ENCODE data around the gene LAMB1.
"Not testable (repeated sequence)": the region's sequence is repeated elsewhere in the genome, so short reads cannot be mapped to it uniquely, and the experiment has no call there.

The LAMB1 gene

DNA sequence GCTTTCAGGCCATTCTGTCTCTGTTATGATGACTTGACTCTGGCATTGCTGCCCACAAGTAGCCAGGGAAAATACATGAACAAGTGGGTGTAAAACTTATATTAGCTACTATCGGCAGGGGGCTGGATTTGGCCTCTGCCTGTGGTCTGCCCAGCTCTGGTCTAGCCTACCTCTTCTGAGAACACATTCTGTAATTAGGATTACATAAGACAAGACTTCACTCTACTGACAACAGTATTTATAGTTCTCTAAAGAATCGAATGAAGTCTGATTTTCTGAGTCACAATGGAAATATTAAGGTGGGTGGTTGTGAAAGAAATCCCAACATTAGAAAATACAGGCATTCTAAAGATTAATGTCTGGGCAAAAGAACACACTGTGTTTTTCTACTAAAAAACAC is 56.5 kb downstream of the LAMB1 start:
- no peak for DNase-seq (ENCODE audit: low read depth)

- DNase-seq (ENCODE audit: low read depth) = no peak
These were observed 57.6 kb downstream of the LAMB1 start for GRCh38 chr7:107945332-107945731.

DNA sequence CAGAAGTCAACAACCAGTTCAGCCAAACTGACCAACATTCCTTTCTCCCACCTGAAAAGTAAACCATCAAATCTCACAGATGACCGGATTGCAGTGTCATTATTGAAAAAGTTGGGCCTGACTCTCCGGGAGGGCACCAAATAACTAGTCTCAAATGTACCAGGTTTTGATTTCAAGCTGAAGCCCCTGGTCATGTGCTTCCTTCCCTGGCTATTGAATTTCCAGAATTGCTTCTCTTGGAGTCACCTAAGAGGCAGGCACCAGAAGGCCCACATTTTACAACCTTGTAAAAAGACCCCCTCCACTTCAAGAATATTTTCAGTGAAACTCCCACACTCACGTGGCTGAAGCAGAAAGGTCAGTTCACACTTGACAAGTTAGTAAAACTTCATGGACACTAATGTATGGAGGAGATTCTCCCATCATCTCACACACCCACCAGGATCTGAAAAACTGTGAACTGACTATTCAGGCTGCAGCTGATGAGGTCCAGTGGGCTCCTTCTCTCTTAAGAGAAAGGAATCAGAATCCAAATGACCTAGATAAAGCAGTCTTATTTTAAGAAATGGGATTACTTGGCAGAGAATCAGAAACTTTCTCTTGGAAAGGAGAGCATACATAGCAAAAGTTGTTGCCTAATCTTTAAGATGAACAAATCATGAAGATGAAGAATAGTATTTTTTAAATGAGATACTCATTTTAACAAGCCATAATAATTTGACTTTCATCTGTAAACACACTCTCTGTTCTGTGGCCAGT is 58.4 kb downstream of the LAMB1 start:
- no peak for DNase-seq (ENCODE audit: low read depth)

GRCh38 chr7:107943018-107943417 is 59.9 kb downstream of the LAMB1 start:
- no peak for DNase-seq (ENCODE audit: low read depth)

- DNase-seq (ENCODE audit: low read depth) = no peak
These were observed 62.0 kb downstream of the LAMB1 start for GRCh38 chr7:107940951-107941350.

DNA sequence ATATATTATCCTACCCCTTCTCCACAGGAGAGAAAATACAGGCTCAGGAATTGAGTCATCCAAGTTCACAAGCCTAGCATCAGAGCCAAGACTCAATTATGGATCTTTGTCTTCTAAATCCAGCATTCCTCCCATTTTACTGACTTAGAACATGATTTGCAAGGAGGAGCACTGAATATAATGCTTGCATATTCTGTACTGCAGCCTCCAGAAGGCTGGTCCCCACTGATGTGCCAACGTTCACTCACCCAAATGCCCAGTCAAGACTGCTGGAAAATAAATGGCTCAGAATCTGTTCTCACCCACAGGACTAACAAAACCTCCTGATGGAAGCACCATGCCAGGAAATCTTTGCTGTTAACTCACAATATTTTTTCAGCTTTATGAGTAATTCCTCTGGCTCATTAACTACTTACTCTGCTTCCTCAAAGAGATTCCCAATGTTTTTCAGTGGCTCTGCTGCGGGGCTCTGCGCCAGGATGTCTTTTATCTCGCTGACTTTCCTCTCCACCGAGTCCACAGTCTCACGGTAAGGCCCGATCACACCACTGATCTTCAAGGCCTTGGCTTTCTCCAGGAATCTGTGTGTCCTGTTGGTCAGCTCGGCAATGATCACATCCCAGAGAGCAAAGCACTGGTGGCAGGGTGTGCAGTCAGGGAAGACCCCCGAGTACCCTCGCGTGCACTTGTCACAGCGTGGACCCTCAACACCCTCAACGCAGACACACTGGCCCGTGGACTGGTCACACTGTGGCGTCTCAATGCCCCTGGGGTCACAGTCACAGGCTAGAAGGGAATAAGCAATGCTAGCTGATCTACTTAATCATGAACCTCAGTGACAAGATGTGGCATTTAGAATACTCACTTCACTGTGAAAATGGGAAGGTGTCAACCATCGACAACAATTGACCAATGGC is 63.1 kb downstream of the LAMB1 start:
- DNase-seq (ENCODE audit: low read depth) = peak; percentile 81

- peak; percentile 80 for DNase-seq (ENCODE audit: low read depth)
These were observed 64.3 kb downstream of the LAMB1 start for GRCh38 chr7:107938456-107939250.

- no peak for DNase-seq (ENCODE audit: low read depth)
These were observed 65.4 kb downstream of the LAMB1 start for GRCh38 chr7:107937531-107937930.

- no peak for DNase-seq (ENCODE audit: low read depth)
These were observed 66.6 kb downstream of the LAMB1 start for GRCh38 chr7:107936312-107936711.

DNA sequence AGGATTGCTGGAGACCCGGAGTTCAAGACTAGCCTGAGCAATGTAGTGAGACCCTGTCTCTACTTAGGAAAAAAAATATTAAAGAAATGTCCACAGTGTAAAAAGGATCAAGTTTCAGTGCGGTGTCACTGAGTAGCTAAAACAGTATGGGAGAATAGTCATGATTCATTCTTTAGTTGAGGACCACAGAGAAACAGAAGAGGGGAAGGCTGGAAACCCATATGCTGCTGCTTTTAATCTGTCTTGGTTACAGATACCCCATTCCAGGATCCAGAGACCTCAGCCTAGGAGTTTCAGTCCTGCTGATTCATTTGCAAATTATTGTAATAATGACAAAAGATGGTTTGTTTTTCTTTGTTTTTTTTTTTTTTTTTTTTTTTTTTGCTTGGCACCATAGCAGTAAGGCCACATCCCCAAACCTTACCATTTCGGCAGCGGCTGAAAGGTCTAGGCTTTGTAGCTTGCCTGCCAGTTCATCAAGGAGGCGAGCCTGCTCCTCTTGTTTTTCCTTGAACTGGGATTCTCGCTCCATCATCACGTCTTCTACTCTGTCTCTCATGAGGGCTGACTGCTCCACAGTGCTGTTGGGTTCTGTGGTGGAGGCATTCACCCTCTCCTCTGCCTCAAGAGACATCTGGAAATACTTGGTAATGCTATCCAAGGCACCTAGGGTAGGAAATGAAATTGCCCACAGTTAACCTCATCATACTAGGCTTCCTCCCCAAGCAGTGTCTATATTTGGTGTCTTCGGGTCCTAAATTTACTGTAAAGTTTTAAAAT is 67.8 kb downstream of the LAMB1 start:
- DNase-seq (ENCODE audit: low read depth) = peak; percentile 90

DNA sequence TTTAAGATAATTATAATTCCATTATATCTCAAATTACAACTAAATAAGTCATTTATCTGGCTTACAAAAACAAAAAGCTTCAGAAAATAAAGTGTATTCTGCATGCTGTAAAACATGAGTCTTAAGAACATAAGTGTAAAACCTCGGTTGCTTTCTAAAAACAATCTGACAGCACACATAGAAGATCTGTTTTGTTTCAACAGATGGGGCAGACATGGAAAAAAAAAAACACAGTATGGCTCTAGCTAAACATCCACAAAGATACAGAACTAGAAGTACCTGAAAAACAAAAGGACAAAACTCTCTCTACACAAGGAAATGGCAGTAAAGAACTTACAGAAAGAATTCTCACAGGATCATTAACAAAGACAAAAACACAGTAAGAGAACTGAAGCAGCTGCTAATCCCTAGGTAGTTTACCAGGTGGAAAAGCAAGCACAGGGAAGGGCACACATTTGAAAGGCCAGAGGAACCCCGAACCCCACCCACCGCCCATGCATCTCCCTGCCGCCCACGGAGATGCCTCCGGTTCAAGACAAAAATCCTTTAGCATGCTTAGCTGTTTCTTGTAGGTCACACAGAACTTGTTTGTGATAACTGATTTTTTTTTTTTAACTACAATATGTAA is 69.5 kb downstream of the LAMB1 start:
- no peak for DNase-seq (ENCODE audit: low read depth)

DNA sequence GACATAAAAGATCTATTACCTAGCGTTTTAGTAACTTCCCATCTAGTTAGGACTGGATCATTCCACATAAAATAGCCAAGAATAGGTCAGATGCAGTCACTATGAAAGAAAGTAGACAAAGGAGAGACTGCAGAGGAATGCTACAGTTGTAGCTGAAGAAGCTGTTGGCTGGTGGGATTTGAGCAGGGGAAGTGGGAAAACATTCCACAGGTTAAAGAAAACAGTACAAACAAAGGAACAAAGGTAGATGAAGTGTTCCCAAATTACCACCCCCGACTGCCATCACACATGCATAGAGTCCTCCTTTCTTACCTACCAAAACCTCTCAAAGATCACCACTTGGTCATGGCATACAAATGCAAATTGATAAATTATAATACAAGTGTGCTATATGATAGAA is 70.2 kb downstream of the LAMB1 start:
- no peak for DNase-seq (ENCODE audit: low read depth)

DNA sequence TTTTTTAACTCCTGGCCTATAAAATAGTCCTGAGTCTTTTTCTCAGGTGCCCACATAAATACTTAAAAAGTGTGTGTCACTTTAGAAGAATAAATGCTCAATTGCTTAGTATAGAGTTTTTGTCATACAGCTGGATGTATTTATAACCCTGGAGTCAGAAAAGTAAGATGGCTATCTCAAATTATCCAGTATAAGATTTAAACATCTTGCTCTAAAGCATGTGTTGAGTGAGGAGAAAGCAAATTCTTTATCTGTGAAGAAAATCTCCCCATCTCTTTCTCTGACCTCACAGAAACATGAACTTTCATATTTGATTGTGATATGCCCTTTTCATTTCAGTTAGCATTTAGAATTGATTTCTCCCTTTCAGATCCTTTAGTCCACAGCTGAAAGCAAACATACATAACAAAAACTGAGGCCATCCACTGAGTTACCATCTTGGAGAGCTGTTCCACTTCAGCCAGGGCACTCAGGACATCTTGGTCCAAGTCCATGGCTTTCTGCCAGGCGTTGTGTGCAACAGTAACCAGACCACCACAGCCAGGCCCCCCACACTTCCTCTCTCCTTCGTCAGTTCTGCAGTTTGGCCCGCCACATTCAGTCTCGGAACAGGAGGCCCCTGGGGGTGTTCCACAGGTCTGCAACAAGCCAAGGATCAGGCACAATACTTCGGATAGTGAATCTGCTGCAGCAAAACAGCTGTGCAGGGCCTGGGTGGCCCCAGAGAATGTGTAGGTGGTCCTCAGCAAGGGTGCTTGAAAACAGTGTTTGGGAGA is 71.0 kb downstream of the LAMB1 start:
- DNase-seq (ENCODE audit: low read depth) = no peak

DNA sequence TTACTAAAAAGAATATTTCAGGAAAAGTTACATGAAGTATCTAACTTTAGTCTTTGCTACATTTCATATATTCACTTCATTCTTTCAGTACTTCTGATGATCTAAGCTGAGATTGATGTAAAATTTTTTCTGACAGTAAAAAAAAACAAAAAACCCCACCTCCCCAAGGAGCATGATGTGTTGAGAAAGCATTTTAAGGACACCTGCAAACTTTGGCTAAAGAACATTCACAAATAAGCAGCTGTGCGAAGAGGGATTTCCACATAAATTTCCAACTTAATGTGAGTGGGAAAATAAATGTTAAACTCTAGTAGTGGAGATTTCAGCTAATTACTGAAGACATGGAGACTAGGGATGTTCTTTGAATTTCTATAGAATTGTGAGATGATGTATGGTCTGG is 76.5 kb downstream of the LAMB1 start:
- no peak for DNase-seq (ENCODE audit: low read depth)

GRCh38 chr7:107924841-107925504 is 78.0 kb downstream of the LAMB1 start:
- DNase-seq (ENCODE audit: low read depth) = peak; percentile 33

- DNase-seq (ENCODE audit: low read depth) = peak; percentile 46
These were observed 80.1 kb downstream of the LAMB1 start for GRCh38 chr7:107922886-107923285.

- DNase-seq (ENCODE audit: low read depth) = not testable (repeated sequence)
These were observed 81.1 kb downstream of the LAMB1 start for GRCh38 chr7:107921826-107922225.

- DNase-seq (ENCODE audit: low read depth) = no peak
These were observed 82.8 kb downstream of the LAMB1 start for GRCh38 chr7:107920048-107920772.

- no peak for DNase-seq (ENCODE audit: low read depth)
These were observed 84.0 kb downstream of the LAMB1 start for GRCh38 chr7:107918948-107919347.
